Gastroesophageal sphincter (tissue), 4 donors: ENCODE results near the gene DNAJB12. TPM values are rescaled to one million over a fixed set of nuclear protein-coding genes. Genes with fewer than 3 reads are reported as not detected.
"Not testable (repeated sequence)": the region's sequence is repeated elsewhere in the genome, so short reads cannot be mapped to it uniquely, and the experiment has no call there.

Experiments used
- ATAC-seq: fragments of 150-250 bp; one replicate; pipeline ENCODE4 v1.9.1; 2016; ENCODE audit warnings: mild to moderate bottlenecking, moderate library complexity
- H3K27ac ChIP-seq, 4 donors: fragments of 200-600 bp; sonication (generic) in 3 of 4; 1 replicate in 3 of 4; 2 replicates in 1 of 4; pipeline ENCODE4 v1.5.1; 2016 to 2019
- H3K27me3 ChIP-seq: fragments of 200-600 bp; sonication (generic); one replicate; pipeline ENCODE4 v1.5.1; 2019
- H3K36me3 ChIP-seq, 2 donors: fragments of 200-600 bp; sonication (generic); one replicate each; pipeline ENCODE4 v1.5.1; 2019; ENCODE audit warnings: control low read depth in 1 of 2
- H3K4me1 ChIP-seq, 3 donors: fragments of 200-600 bp; sonication (generic); 1 replicate in 2 of 3; 2 replicates in 1 of 3; pipeline ENCODE4 v1.5.1; 2016 to 2019; ENCODE audit warnings: control low read depth in 2 of 3
- H3K4me3 ChIP-seq, 2 donors: fragments of 200-600 bp; sonication (generic); one replicate each; pipeline ENCODE4 v1.5.1; 2019; ENCODE audit warnings: mild to moderate bottlenecking in 1 of 2, moderate library complexity in 1 of 2
- H3K9me3 ChIP-seq, 3 donors: fragments of 200-600 bp; sonication (generic); one replicate each; pipeline ENCODE4 v1.5.1; 2017 to 2019; ENCODE audit warnings: control low read depth in 2 of 3
- CTCF ChIP-seq, 4 experiments: fragments of 200-600 bp in 2 of 4; fragments of 450-650 bp in 2 of 4; sonication (generic) in 1 of 4; IDR thresholded peaks; one replicate each; pipeline ENCODE4 v1.5.1; 2017 to 2019; ENCODE audit warnings: antibody characterized with exemption in 4 of 4, mild to moderate bottlenecking in 2 of 4, moderate library complexity in 2 of 4
- EP300 ChIP-seq: sonication (generic); formaldehyde crosslinking; IDR thresholded peaks from one replicate; pipeline ENCODE4 v1.6.1; 2017; ENCODE audit warnings: antibody characterized with exemption, mild to moderate bottlenecking
- POLR2A ChIP-seq, 2 donors: fragments of 450-650 bp; IDR thresholded peaks; one replicate each; pipeline ENCODE4 v1.6.1; 2017; ENCODE audit warnings: antibody characterized with exemption in 2 of 2, mild to moderate bottlenecking in 2 of 2, moderate library complexity in 1 of 2
- POLR2AphosphoS5 ChIP-seq: sonication (generic); formaldehyde crosslinking; IDR thresholded peaks from one replicate; pipeline ENCODE4 v1.6.1; 2017; ENCODE audit warnings: antibody characterized with exemption
- WGBS, 2 donors: methylation state at CpG; one replicate each; pipeline ENCODE4 v1.1.5; 2018; ENCODE audit warnings: low coverage in 1 of 2; 5-methylcytosine and 5-hydroxymethylcytosine counted together
- total RNA-seq, 4 donors: library from RNA; depleted of rRNA; stranded (reverse); fragments of >200 nt; gene quantifications; one replicate each; pipeline ENCODE4 v1.1.0, GENCODE V29; 2016

The DNAJB12 gene
- 10 to 100 TPM; 28.6 to 43.0 (median 33.4) TPM for total RNA-seq

- Histone ChIP-seq H3K4me1 (peaks cover 6 to 46% (median 18%) of the 10 kb centered on the region in 3 donors), H3K27ac (peak within 1 kb of the TSS; percentile 70 to 99 (median 94)), H3K36me3 (peaks cover 0 to 22% of the 10 kb centered on the region in 2 donors), H3K27me3 (no peaks in the 10 kb centered on the region), H3K4me3 (peak within 1 kb of the TSS; percentile 63 to 88), H3K9me3 (no peaks in the 10 kb centered on the region)
- ATAC-seq: peak; percentile 94
- no peak for TF ChIP-seq EP300
- peak in 1 of 4 experiments; percentile 10 for TF ChIP-seq CTCF (IDR thresholded peaks at IDR 0.05)
- TF ChIP-seq POLR2AphosphoS5: peak; percentile 91
- TF ChIP-seq POLR2A (IDR thresholded peaks at IDR 0.05): peak; percentile 71 to 73
- 0 to 1% methylated on average over 22 to 31 of the region's 74 CpGs for WGBS, 2 donors
Measured at GRCh38 chr10:72354356-72355213, at the start of gene DNAJB12. TSS of gene DNAJB12 (minus strand) at chr10:72354919. CDS start at chr10:72354897, 22 bp downstream.

GRCh38 chr10:72395581-72395980, 40.9 kb upstream of the DNAJB12 start:
- not testable (repeated sequence) for ATAC-seq, H3K27ac ChIP-seq, H3K9me3 ChIP-seq, H3K4me3 ChIP-seq, H3K27me3 ChIP-seq, H3K4me1 ChIP-seq
- WGBS, 2 donors: 100% methylated on average over 1 of the region's 3 CpGs; no CpG with 5 or more reads in 1 of the 2 donors
- peaks cover 0 to 11% of the 10 kb centered on the region in 2 donors for H3K36me3 ChIP-seq

GRCh38 chr10:72392571-72392970, 37.9 kb upstream of the DNAJB12 start:
- peaks cover 0 to 11% of the 10 kb centered on the region in 2 donors for H3K36me3 ChIP-seq
- WGBS, 2 donors: 80 to 88% methylated on average over 1 of the region's 1 CpG
- no peak overlapping the region for H3K4me3 ChIP-seq
- H3K4me1 ChIP-seq: no peaks in the 10 kb centered on the region
- no peak for ATAC-seq
- H3K9me3 ChIP-seq: no peaks in the 10 kb centered on the region
- no peak overlapping the region for H3K27ac ChIP-seq
- TF ChIP-seq POLR2A (IDR thresholded peaks at IDR 0.05) (no peak), EP300 (no peak)
- H3K27me3 ChIP-seq: no peaks in the 10 kb centered on the region

GRCh38 chr10:72390764-72391163, 36.0 kb upstream of the DNAJB12 start:
- no peak for ATAC-seq
- Histone ChIP-seq H3K36me3 (peaks cover 0 to 9% of the 10 kb centered on the region in 2 donors), H3K4me3 (no peak overlapping the region), H3K27ac (no peak overlapping the region), H3K27me3 (no peaks in the 10 kb centered on the region), H3K4me1 (no peaks in the 10 kb centered on the region), H3K9me3 (no peaks in the 10 kb centered on the region)
- TF ChIP-seq CTCF (IDR thresholded peaks at IDR 0.05) (no peak), POLR2A (IDR thresholded peaks at IDR 0.05) (no peak), EP300 (no peak), POLR2AphosphoS5 (no peak)
- 83% methylated on average over 1 of the region's 2 CpGs; no CpG with 5 or more reads in 1 of the 2 donors for WGBS, 2 donors

- Histone ChIP-seq H3K4me1 (no peaks in the 10 kb centered on the region), H3K27me3 (no peaks in the 10 kb centered on the region), H3K27ac (no peak overlapping the region), H3K36me3 (peaks cover 0 to 3% of the 10 kb centered on the region in 2 donors), H3K9me3 (no peaks in the 10 kb centered on the region), H3K4me3 (no peak overlapping the region)
- WGBS, 2 donors: 92 to 97% methylated on average over 5 of the region's 5 CpGs
- ATAC-seq: no peak
- TF ChIP-seq CTCF (IDR thresholded peaks at IDR 0.05) (no peak), POLR2AphosphoS5 (no peak), EP300 (no peak), POLR2A (IDR thresholded peaks at IDR 0.05) (no peak)
Measured at GRCh38 chr10:72389716-72390115, 35.0 kb upstream of the DNAJB12 start.

GRCh38 chr10:72389014-72389413, 34.3 kb upstream of the DNAJB12 start:
- H3K27me3 ChIP-seq: no peaks in the 10 kb centered on the region
- TF ChIP-seq POLR2AphosphoS5: no peak
- TF ChIP-seq EP300: no peak
- no peak for TF ChIP-seq CTCF (IDR thresholded peaks at IDR 0.05)
- no peak for TF ChIP-seq POLR2A (IDR thresholded peaks at IDR 0.05)
- 67% methylated on average over 1 of the region's 1 CpG; no CpG with 5 or more reads in 1 of the 2 donors for WGBS, 2 donors
- peaks cover 0 to 3% of the 10 kb centered on the region in 2 donors for H3K36me3 ChIP-seq
- H3K4me1 ChIP-seq: no peaks in the 10 kb centered on the region
- ATAC-seq: no peak
- H3K9me3 ChIP-seq: no peaks in the 10 kb centered on the region
- H3K27ac ChIP-seq: no peak overlapping the region
- no peak overlapping the region for H3K4me3 ChIP-seq
